ENCODE measurements around the gene BMP10.
"Not testable (repeated sequence)": the region's sequence is repeated elsewhere in the genome, so short reads cannot be mapped to it uniquely, and the experiment has no call there.

The BMP10 gene

DNA sequence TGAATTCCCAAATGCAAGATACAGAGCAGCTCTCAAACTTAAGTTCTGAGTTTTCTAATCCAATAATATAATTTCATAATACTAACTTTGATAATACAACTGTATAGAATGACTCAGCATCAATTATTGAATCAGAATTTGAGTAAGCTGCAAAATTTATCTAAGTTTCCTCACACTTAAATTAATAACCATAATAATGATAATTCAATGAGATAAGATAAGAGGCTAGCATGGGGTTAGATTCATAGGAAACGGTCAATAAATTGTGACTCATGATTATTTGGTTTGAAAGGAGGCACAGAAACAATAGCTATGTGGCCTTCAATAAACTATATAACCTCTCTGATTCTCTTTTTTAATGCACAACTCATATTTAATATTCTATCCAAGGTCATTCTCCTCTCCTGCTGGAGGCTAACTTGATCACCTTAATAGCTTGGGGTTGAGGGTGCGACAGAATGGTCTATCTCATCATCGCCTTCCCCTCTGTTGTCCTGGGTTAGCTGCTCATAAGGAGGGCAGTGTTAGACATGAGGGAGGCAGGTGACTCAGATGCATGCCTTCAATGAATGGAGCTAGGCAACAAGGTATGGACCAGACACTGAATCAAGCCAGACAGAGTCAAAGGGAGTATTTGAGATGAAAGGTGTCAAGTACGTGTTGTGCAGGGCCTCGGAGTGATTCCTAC, 36.2 kb upstream of the BMP10 start:
- Mint-ChIP-seq H3K9me3 (peaks cover under 1% of the 10 kb centered on the region), H3K4me1 (peaks cover 34% of the 10 kb centered on the region), H3K4me3 (no peak overlapping the region), H3K27ac (peak overlapping the region; percentile 88), H3K36me3 (ENCODE audit: low read depth) (no peaks in the 10 kb centered on the region), H3K27me3 (no peaks in the 10 kb centered on the region)
- peak; percentile 11 for DNase-seq
- no peak for ATAC-seq

GRCh38 chr2:68906716-68907115, 35.5 kb upstream of the BMP10 start:
- peaks cover 6% of the 10 kb centered on the region for H3K9me3 Mint-ChIP-seq
- no peak overlapping the region for H3K4me3 Mint-ChIP-seq
- no peak for DNase-seq
- ATAC-seq = no peak
- H3K27ac Mint-ChIP-seq = no peak overlapping the region
- H3K36me3 Mint-ChIP-seq (ENCODE audit: low read depth) = no peaks in the 10 kb centered on the region
- H3K27me3 Mint-ChIP-seq = no peaks in the 10 kb centered on the region
- H3K4me1 Mint-ChIP-seq = peaks cover 34% of the 10 kb centered on the region

DNA sequence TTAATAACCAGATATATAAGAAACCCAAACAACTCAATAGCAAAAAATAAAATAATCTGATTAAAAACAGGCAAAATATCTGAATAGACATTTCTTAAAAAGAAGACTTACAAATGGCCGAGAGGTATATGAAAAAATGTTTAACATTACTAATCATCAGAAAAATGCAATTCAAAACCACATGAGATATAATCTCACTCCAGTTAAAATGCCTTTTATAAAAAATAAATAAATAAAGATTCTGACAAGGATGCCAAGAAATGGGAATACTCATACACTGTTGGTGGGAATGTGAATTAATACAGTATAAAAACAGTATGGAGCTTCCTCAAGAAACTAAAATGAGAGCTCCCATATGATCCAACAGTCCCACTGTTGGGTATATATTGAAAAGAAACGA, 33.9 kb upstream of the BMP10 start:
- no peak overlapping the region for H3K27ac Mint-ChIP-seq

DNA sequence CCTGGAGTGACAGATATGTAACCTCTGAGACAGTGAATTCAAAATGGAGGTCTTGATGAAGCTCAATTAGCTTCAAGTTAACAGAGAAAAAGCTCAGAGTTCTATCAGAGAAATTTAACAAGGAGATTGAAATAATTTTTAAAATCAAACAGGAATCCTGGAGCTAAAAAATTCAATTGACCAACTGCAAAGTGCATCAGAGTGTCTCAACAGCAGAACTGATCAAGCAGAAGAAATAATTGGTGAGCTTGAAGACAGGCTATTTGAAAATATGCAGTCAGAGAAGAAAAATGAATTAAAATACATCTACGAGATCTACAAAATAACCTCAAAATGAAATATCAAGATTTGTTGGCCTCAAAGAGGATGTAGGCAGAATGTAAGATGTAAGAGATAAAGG, 30.4 kb upstream of the BMP10 start:
- H3K27ac Mint-ChIP-seq = no peak overlapping the region
- peaks cover 10% of the 10 kb centered on the region for H3K9me3 Mint-ChIP-seq
- ATAC-seq (no peak), DNase-seq (no peak)
- no peaks in the 10 kb centered on the region for H3K27me3 Mint-ChIP-seq
- peaks cover under 1% of the 10 kb centered on the region for H3K4me1 Mint-ChIP-seq
- H3K36me3 Mint-ChIP-seq (ENCODE audit: low read depth) = no peaks in the 10 kb centered on the region
- H3K4me3 Mint-ChIP-seq = no peak overlapping the region

More for the DNA sequence above, 33.9 kb upstream of the BMP10 start:
- H3K27me3 Mint-ChIP-seq = no peaks in the 10 kb centered on the region
- no peaks in the 10 kb centered on the region for H3K36me3 Mint-ChIP-seq (ENCODE audit: low read depth)
- ATAC-seq (no peak), DNase-seq (no peak)
- peaks cover 10% of the 10 kb centered on the region for H3K9me3 Mint-ChIP-seq
- peaks cover 29% of the 10 kb centered on the region for H3K4me1 Mint-ChIP-seq
- no peak overlapping the region for H3K4me3 Mint-ChIP-seq

DNA sequence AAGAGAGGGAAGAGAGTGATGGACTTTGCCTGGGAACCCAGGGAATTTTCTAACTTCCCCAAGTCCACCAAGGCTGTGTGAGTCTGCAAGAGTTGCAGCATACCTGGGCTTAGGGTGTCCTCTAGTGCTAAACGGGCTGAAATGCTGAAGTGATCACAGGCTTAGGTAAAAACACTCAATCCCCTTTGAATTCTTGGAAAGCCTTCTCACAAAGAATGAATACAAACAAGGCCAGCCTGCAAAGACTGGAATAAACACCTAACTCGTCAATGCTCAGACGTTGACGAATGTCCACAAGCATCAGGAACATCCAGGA, 30.0 kb upstream of the BMP10 start:
- H3K27me3 Mint-ChIP-seq = no peaks in the 10 kb centered on the region
- no peak for DNase-seq
- H3K27ac Mint-ChIP-seq = no peak overlapping the region
- no peak for ATAC-seq
- no peaks in the 10 kb centered on the region for H3K4me1 Mint-ChIP-seq
- H3K9me3 Mint-ChIP-seq = peaks cover 10% of the 10 kb centered on the region
- no peak overlapping the region for H3K4me3 Mint-ChIP-seq
- no peaks in the 10 kb centered on the region for H3K36me3 Mint-ChIP-seq (ENCODE audit: low read depth)

DNA sequence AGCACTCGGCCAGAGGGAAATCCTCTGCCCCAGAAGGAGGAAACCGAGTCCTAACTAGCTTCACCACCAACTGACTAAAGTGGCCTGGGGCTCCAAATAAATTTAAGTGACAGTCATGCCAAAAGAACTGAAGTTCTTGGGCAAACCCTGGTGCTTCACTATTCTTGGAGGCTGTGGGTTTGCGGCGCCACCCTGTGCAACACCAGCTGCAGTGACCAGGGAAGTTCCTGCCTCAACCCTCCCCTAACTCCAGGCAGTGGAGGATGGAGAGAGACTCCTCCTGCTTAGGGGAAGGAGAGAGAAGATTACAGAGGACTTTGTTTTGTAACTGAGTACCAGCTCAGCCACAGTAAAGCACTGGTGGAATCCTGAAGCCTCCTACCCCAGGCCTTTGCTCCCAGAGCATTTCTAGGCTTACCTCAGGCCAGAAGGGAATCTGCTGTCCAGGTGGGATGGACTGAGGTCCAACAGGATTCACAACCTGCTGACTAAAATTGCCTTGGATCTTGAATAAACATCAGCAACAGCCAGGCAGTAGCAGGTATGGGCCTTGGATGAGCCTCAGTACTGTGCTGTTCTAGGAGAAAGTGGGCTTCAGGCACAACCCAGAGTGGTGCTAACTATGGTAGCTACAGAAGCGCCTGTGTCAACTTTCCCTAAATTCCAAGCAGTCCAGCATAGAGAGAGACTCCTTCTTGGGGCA, 29.4 kb upstream of the BMP10 start:
- H3K4me3 Mint-ChIP-seq = no peak overlapping the region
- H3K27me3 Mint-ChIP-seq = no peaks in the 10 kb centered on the region
- H3K4me1 Mint-ChIP-seq = no peaks in the 10 kb centered on the region
- H3K9me3 Mint-ChIP-seq = peaks cover 10% of the 10 kb centered on the region
- ATAC-seq (no peak), DNase-seq (no peak)
- no peak overlapping the region for H3K27ac Mint-ChIP-seq
- H3K36me3 Mint-ChIP-seq (ENCODE audit: low read depth) = no peaks in the 10 kb centered on the region

GRCh38 chr2:68895981-68896380, 24.8 kb upstream of the BMP10 start:
- H3K4me3 Mint-ChIP-seq; H3K27me3 Mint-ChIP-seq; H3K36me3 Mint-ChIP-seq (ENCODE audit: low read depth); H3K9me3 Mint-ChIP-seq; H3K27ac Mint-ChIP-seq; DNase-seq; H3K4me1 Mint-ChIP-seq; ATAC-seq: not testable (repeated sequence)

- Mint-ChIP-seq H3K9me3 (no peaks in the 10 kb centered on the region), H3K36me3 (ENCODE audit: low read depth) (no peaks in the 10 kb centered on the region), H3K4me3 (no peak overlapping the region), H3K4me1 (no peaks in the 10 kb centered on the region), H3K27me3 (no peaks in the 10 kb centered on the region), H3K27ac (no peak overlapping the region)
- no peak for DNase-seq
- no peak for ATAC-seq
Observed at GRCh38 chr2:68889500-68889899, 18.3 kb upstream of the BMP10 start.

DNA sequence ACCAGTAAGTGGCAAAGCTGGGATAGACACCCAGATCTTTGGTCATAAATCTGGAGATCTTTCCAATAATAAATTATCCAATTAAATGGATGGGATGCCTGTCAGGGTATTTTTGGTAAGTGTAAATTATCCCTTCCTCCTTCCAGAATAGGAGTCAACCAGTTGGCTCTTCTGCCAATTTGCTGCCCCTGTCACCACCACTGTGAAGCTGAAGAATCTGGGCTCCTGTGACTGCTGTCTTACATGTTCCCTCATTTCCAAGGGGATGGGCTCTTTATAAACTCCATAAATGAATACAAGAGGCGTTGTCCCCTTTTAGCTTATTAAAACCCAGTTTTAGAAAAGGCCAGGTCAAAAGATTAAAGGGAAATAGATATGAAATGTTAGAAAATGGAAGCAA, 17.8 kb upstream of the BMP10 start:
- Mint-ChIP-seq H3K27ac (no peak overlapping the region), H3K27me3 (no peaks in the 10 kb centered on the region), H3K4me3 (no peak overlapping the region), H3K4me1 (no peaks in the 10 kb centered on the region), H3K9me3 (no peaks in the 10 kb centered on the region), H3K36me3 (ENCODE audit: low read depth) (no peaks in the 10 kb centered on the region)
- no peak for DNase-seq
- no peak for ATAC-seq

- Mint-ChIP-seq H3K36me3 (ENCODE audit: low read depth) (no peaks in the 10 kb centered on the region), H3K9me3 (no peaks in the 10 kb centered on the region), H3K4me3 (no peak overlapping the region), H3K27me3 (no peaks in the 10 kb centered on the region), H3K4me1 (no peaks in the 10 kb centered on the region), H3K27ac (no peak overlapping the region)
- DNase-seq = no peak
- ATAC-seq = no peak
Observed at GRCh38 chr2:68888038-68888704, 17.0 kb upstream of the BMP10 start.

DNA sequence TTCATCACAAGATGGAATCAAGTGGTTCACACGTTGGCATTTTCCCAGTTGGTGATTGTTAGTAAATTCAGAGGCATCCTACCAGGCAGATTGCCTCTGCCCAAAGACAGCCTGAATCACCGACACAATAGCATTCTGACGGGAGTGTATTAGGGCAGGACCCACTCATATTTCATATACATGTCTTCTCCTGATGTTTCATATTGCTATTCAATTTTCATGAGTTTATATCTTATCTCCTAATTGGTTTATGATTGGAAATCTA, 14.5 kb upstream of the BMP10 start:
- Mint-ChIP-seq H3K4me3 (no peak overlapping the region), H3K4me1 (no peaks in the 10 kb centered on the region), H3K36me3 (ENCODE audit: low read depth) (no peaks in the 10 kb centered on the region), H3K27ac (no peak overlapping the region), H3K9me3 (no peaks in the 10 kb centered on the region), H3K27me3 (no peaks in the 10 kb centered on the region)
- ATAC-seq (no peak), DNase-seq (no peak)

GRCh38 chr2:68885074-68885810, 14.0 kb upstream of the BMP10 start:
- Mint-ChIP-seq H3K9me3 (no peaks in the 10 kb centered on the region), H3K36me3 (ENCODE audit: low read depth) (no peaks in the 10 kb centered on the region), H3K27me3 (no peaks in the 10 kb centered on the region), H3K4me3 (no peak overlapping the region), H3K4me1 (no peaks in the 10 kb centered on the region), H3K27ac (no peak overlapping the region)
- no peak for ATAC-seq
- no peak for DNase-seq

- ATAC-seq (no peak), DNase-seq (no peak)
- no peaks in the 10 kb centered on the region for H3K36me3 Mint-ChIP-seq (ENCODE audit: low read depth)
- H3K9me3 Mint-ChIP-seq = no peaks in the 10 kb centered on the region
- no peak overlapping the region for H3K27ac Mint-ChIP-seq
- H3K27me3 Mint-ChIP-seq = no peaks in the 10 kb centered on the region
- peaks cover 11% of the 10 kb centered on the region for H3K4me1 Mint-ChIP-seq
- H3K4me3 Mint-ChIP-seq = no peak overlapping the region
Observed at GRCh38 chr2:68880213-68880612, 9.0 kb upstream of the BMP10 start.

DNA sequence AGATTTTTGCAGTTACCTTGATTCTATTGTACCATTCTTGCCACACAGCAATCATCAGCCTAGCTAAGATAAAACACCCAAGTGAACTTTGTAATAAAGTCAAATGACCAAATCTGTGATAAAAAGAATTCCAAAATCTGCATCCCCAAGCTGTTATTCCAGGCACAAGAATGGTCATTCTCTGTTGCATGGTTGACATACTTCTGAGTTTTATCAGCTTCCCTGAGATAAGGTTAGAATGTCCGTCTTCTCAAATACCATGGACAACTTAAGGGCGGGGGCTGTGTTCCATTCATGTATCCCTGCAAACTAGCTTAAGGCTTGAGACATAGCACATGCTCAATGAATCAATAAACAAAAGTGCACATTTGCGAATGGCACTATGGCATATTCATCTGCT, 8.1 kb upstream of the BMP10 start:
- Mint-ChIP-seq H3K27ac (no peak overlapping the region), H3K36me3 (ENCODE audit: low read depth) (no peaks in the 10 kb centered on the region), H3K4me1 (peaks cover 11% of the 10 kb centered on the region), H3K4me3 (no peak overlapping the region), H3K27me3 (no peaks in the 10 kb centered on the region), H3K9me3 (no peaks in the 10 kb centered on the region)
- ATAC-seq = no peak
- DNase-seq = no peak

GRCh38 chr2:68878753-68879152, 7.6 kb upstream of the BMP10 start:
- Mint-ChIP-seq H3K9me3 (no peaks in the 10 kb centered on the region), H3K4me3 (no peak overlapping the region), H3K4me1 (peaks cover 11% of the 10 kb centered on the region), H3K27ac (no peak overlapping the region), H3K36me3 (ENCODE audit: low read depth) (no peaks in the 10 kb centered on the region), H3K27me3 (no peaks in the 10 kb centered on the region)
- DNase-seq (no peak), ATAC-seq (no peak)

Data from activated naive CD8-positive, alpha-beta T cell treated with anti-CD3 and anti-CD28 coated beads, Interleukin-2, amount 50 U/mL, for 24 hours (primary cell).